Kidney (tissue), 14 donors: ENCODE results near the gene ERVK3-1. TPM values are rescaled to one million over a fixed set of nuclear protein-coding genes. Genes with fewer than 3 reads are reported as not detected.
"Not testable (repeated sequence)": the region's sequence is repeated elsewhere in the genome, so short reads cannot be mapped to it uniquely, and the experiment has no call there.

ENCODE experiments used
- DNase-seq, 5 donors: peaks; one replicate each; pipeline ENCODE4 v3.0.0-alpha.2; 2013 to 2020
- FAIRE-seq: peaks from 2 replicates; lab custom pipeline; 2012; peaks lifted over from hg19 to GRCh38; lab: Jason Lieb, UNC
- H3K27ac ChIP-seq, 2 donors: one replicate each; pipeline ENCODE4 v1.7.0; 2013; ENCODE audit warnings: low read depth in 2 of 2, low read length in 2 of 2, inconsistent platforms in 1 of 2
- H3K27me3 ChIP-seq: one replicate; pipeline ENCODE4 v1.7.1; 2013; ENCODE audit warnings: low read length, inconsistent platforms; ENCODE audit not compliant: control insufficient read depth, insufficient read depth
- H3K36me3 ChIP-seq, 3 donors: one replicate each; pipeline versions ENCODE4 v1.7.0 to v1.7.1; 2013; ENCODE audit warnings: low read length in 3 of 3, control low read depth in 1 of 3, inconsistent platforms in 1 of 3; ENCODE audit not compliant: insufficient read depth in 3 of 3, control insufficient read depth in 2 of 3
- H3K4me1 ChIP-seq, 3 donors: one replicate each; pipeline versions ENCODE4 v1.7.0 to v1.7.1; 2013; ENCODE audit warnings: low read length in 3 of 3, inconsistent platforms in 1 of 3, low read depth in 1 of 3; ENCODE audit not compliant: control insufficient read depth in 2 of 3, insufficient read depth in 2 of 3
- H3K4me3 ChIP-seq, 3 donors: one replicate each; pipeline versions ENCODE4 v1.7.0 to v1.8.1; 2013; ENCODE audit warnings: low read length in 3 of 3, control low read depth in 1 of 3, inconsistent platforms in 1 of 3
- H3K9ac ChIP-seq, 3 donors: one replicate each; pipeline versions ENCODE4 v1.7.0 to v1.7.1; 2013; ENCODE audit warnings: low read length in 3 of 3, control low read depth in 1 of 3, inconsistent platforms in 1 of 3
- H3K9me3 ChIP-seq, 3 donors: one replicate each; pipeline versions ENCODE4 v1.7.0 to v1.7.1; 2013; ENCODE audit warnings: low read length in 3 of 3, control low read depth in 1 of 3, inconsistent platforms in 1 of 3; ENCODE audit not compliant: control insufficient read depth in 2 of 3, insufficient read depth in 1 of 3
- intact Hi-C: fragments of 100-400 bp; cut with DNase I; formaldehyde crosslinking; loops from one replicate; pipeline ENCODE4 v1.11.1; 2022
- polyA plus RNA-seq: library from polyadenylated mRNA; stranded (reverse); fragments of 350-450 nt; fragmentation: Illumina TruSeq; extraction: RNeasy Lipid Tissue Mini Kit (QIAGEN cat#74804); gene quantifications from one replicate; pipeline ENCODE4 v1.2.3, GENCODE V29; 2014; ENCODE audit warnings: low read depth, low replicate concordance; ENCODE audit not compliant: insufficient read depth
- total RNA-seq: library from RNA; stranded (reverse); fragmentation: NEBNext Ultra II Directional; extraction: Animal tissue kit (Norgen Biotek cat#: 25700); gene quantifications from one replicate; pipeline ENCODE4 v1.2.1, GENCODE V29; 2021
- TF ChIP-seq, protein P1 (sequence below): IDR thresholded peaks from 3 replicates; pipeline ENCODE4 v1.5.1; 2012; ENCODE audit warnings: mild to moderate bottlenecking, moderate library complexity, borderline replicate concordance; ENCODE audit not compliant: insufficient read depth; ENCODE audit errors: extremely low read depth
- donor health status: control.
- donor health status: control.
- donor health status: control.
- donor health status: control.
- donor health status: control.
- donor health status: DM: yes; HTN: yes; CAD: no.
- donor health status: Normal renal cell carcinoma (clear cell type).

The ERVK3-1 gene
- total and polyA plus RNA-seq, 2 donors from 2014 or later, result 35.4 to 41.6 TPM

DNA sequence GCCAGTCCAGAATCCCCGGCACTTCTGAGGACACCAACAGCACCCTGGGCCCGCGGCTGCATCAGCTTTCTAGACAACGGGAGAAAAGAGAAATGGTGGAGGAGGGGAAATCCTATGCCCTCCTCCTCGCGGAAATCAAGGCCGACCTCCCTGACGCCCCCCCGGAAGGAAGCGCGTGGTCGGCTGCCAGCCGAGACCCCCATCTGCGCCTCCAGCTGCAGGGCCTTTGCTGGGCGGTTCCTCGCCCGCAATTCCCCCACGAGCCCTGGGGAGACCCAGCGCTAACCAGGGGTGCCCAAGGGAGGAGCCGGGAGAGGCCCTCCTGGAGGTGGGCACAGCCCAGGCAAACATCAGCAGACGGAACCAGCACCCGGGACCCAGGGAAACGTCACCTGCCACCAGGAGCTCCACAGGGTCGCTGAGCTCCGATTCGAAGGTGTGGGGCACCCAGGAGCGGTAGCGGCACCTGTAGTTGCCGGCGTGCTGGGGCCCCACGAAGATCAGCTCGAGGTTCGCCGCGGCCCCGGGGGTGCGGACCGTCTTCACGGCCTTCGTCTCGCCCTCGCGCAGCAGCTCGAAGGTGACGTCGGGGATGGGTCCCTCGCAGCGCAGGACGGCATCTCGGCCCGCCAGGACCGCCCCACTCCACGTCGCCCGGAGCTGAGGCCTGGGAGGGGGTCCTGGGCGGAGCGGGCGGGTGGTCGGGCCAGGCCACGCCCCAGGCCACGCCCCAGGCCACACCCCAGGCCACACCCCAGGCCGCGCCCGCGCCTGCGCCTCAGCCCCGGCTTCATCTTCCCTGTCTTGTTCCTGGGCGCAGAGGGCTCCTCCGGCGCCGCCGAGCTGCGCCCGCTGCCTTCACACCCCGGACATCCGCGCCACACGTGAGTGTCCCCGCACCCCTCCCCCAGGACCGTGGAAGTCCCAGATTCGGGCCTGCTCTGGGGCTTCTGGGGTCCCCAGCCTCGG lies 42.1 kb downstream of the ERVK3-1 start:
- intact Hi-C loops, result no loop called here
- Histone ChIP-seq H3K9ac (peak overlapping the region in 1 of 3 donors; percentile 7), H3K27me3 (peaks cover 20% of the 10 kb centered on the region), H3K4me3 (peak overlapping the region in 2 of 3 donors; percentile 44 to 52), H3K9me3 (no peaks in the 10 kb centered on the region), H3K4me1 (peaks cover 0 to 8% (median 0%) of the 10 kb centered on the region in 3 donors), H3K27ac (peak overlapping the region; percentile 11 to 37), H3K36me3 (no peaks in the 10 kb centered on the region)
- FAIRE-seq (no peak), DNase-seq (peak; percentile 25 to 93 (median 59))
- TF ChIP-seq, protein P1, sequence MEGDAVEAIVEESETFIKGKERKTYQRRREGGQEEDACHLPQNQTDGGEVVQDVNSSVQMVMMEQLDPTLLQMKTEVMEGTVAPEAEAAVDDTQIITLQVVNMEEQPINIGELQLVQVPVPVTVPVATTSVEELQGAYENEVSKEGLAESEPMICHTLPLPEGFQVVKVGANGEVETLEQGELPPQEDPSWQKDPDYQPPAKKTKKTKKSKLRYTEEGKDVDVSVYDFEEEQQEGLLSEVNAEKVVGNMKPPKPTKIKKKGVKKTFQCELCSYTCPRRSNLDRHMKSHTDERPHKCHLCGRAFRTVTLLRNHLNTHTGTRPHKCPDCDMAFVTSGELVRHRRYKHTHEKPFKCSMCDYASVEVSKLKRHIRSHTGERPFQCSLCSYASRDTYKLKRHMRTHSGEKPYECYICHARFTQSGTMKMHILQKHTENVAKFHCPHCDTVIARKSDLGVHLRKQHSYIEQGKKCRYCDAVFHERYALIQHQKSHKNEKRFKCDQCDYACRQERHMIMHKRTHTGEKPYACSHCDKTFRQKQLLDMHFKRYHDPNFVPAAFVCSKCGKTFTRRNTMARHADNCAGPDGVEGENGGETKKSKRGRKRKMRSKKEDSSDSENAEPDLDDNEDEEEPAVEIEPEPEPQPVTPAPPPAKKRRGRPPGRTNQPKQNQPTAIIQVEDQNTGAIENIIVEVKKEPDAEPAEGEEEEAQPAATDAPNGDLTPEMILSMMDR, result no peak

DNA sequence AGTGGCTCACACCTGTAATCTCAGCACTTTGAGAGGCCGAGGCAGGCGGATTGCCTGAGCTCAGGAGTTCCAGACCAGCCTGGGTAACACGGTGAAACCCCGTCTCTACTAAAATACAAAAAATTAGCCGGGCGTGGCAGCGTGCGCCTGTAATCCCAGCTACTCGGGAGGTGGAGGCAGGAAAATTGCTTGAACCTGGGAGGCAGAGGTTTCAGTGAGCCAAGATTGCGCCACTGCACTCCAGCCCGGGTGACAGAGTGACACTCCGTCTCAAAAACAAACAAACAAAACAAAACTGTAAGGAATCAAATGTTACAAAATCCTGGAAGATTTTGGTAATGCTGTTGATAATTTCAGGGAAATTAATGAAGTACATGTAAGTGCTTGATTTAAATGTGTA lies 42.9 kb downstream of the ERVK3-1 start:
- H3K9ac ChIP-seq, result peak overlapping the region in 1 of 3 donors; percentile 7
- not testable (repeated sequence) for FAIRE-seq, H3K27ac ChIP-seq

DNA sequence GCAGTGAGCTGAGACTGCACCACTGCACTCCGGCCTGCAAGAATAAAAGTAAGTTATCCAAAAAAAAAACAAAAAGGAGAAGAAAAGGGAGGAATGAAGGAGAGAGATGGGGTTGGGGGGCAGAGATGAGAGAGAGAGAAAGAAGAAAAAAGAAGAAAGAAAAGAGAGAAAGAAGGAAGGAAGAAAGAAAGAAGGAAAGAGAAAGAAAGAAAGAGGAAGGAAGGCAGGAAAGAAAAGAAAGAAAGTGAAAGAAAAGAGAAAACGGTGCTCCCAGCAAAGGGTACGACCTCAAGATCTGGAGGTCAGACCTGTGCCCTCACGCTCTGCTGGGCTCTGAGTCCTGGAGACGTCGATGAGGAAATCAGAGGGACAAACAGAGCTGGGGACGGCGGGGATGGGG lies 44.4 kb downstream of the ERVK3-1 start:
- no peak overlapping the region for H3K9ac ChIP-seq
- H3K27me3 ChIP-seq, result peaks cover 23% of the 10 kb centered on the region
- H3K27ac ChIP-seq, result no peak overlapping the region
- TF ChIP-seq, protein P1, result no peak
- DNase-seq, result no peak
- peaks cover 0 to 8% (median 0%) of the 10 kb centered on the region in 3 donors for H3K4me1 ChIP-seq
- no peaks in the 10 kb centered on the region for H3K9me3 ChIP-seq
- no peak overlapping the region for H3K4me3 ChIP-seq
- intact Hi-C loops, result no loop called here
- FAIRE-seq, result no peak
- no peaks in the 10 kb centered on the region for H3K36me3 ChIP-seq

More for the DNA sequence above, 42.9 kb downstream of the ERVK3-1 start:
- Histone ChIP-seq H3K4me3 (peak overlapping the region in 2 of 3 donors; percentile 34 to 52), H3K27me3 (peaks cover 23% of the 10 kb centered on the region)
- intact Hi-C loops, H3K36me3 ChIP-seq, H3K4me1 ChIP-seq, DNase-seq, H3K9me3 ChIP-seq: not testable (repeated sequence)
